Stimulated activated CD4-positive, alpha-beta T cell treated with anti-CD3 and anti-CD28 coated beads, Interleukin-2, amount 100 ng/mL, for 24 hours (primary cell): ENCODE results near the gene TTLL9.
"Not testable (repeated sequence)": the region's sequence is repeated elsewhere in the genome, so short reads cannot be mapped to it uniquely, and the experiment has no call there.

Experiments
- DNase-seq, 2 donors: peaks; one replicate each; pipeline ENCODE4 v3.0.0-alpha.2; 2020

TTLL9 gene

DNA sequence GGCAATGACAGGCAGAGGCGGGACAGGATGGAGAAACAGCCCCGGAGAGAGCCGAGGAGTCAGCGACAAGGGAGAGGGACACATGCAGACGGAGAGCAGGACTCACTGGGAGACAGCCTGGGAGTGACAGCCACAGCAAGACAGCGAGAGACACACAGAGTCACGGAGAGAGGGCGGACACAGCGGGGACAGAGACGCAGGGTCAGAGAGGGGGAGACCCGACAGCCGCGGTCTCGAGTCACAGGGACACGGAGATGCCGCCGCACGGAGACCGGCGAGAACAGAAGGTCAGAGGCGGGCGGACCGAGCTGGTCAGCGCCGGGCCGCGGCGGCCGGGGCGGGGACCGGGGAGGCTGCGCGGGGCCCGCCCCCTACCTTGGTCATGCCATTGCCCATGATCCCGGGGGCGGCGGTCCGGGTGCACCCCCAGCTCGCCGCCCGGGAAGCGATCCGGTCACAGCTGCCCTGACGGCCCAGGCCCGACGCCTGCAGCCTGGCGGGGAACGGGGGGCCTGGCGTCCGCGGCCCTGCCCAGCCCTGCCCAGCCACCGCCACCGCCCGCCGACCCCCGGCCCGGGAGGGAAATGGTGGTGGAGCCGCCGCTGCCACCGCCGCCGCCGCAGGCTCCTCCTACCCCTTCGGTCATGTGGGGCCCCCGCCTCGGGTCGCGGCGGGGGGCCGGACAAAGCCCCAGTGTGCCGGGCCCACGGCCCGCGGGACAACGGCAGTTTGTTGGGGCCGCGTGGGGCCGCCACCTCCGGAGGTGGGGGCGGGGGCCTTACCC lies at the start of gene TTLL9, which contains the start of gene DUSP15:
TSS of gene TTLL9 (plus strand) at position 693 of the 784 bp plus-strand sequence. CDS start 493 bp downstream, outside the sequence.
TSS of gene DUSP15 (minus strand) at position 586 of the 784 bp plus-strand sequence. CDS start at position 396, 190 bp downstream.
- no peak for DNase-seq

GRCh38 chr20:31821427-31821826 lies 49.0 kb upstream of the TTLL9 start:
- no peak for DNase-seq

DNA sequence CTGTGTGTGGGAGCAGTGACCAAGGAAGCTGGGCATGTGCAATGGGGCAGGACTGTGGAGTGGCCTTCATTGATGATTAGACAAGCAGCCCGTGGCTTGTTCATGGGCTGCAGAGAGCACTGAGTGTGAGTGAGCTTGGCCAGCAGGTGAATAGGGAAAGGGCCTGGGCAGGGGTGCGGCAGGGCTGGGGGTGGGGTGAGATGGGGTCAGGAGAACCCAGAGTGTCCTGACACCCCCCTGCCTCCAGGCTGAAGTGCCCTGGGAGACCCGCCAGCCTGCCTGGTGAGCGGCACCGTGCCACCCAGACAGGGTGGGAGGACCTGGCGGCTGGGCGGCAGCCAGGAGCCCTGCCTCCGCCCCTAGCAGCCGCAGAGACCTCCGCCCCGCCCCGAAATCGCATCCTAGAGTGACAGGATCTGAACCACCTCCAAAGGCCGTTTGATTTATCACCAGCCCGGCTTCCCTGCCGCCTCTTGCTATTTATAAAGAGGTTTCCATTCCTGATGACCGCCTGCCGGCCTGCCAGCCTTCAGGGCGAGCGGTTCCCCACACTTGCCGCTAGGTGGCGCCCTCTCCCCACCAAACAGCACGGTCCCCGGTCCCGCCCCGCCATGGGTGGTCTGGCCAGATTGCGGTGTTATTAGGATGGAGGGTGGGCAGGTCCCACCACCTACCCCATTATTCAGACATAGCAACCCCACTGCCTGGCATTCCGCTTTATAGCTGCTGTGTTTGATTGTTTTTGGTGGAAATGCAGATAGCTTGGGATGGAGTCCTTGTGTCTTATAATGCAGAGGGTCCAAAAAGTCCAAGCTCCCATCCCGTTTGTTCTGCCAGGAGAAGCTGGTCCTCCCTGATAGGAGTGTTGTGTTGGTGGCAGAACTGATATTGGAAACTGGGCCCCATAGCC lies 47.8 kb upstream of the TTLL9 start:
- peak; percentile 81 for DNase-seq

- DNase-seq, result no peak
These were observed 46.9 kb upstream of the TTLL9 start for GRCh38 chr20:31823360-31824124.

GRCh38 chr20:31824125-31824485 lies 46.3 kb upstream of the TTLL9 start:
- DNase-seq, result no peak

GRCh38 chr20:31824554-31825313 lies 45.7 kb upstream of the TTLL9 start:
- no peak for DNase-seq

DNA sequence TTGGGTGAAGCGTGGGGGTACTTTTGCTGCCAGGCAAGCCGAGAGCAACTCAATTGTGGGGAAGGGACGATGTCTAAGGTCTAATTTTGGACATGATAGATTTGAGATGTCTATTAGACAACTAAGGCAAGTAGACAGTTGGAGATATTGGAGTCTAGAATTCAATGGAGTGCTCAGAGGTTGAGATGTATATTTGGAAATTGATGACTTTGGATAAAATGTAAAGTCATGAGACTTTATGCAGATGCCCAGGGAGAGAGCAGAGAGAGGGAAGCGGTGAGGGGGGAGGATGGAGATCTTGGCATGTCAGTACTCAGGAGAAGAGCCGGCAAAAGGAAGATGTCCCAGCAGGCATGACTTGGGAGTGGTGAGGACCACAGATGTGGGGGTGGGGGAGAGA lies 44.4 kb upstream of the TTLL9 start:
- no peak for DNase-seq

- DNase-seq, result no peak
These were observed 43.4 kb upstream of the TTLL9 start for GRCh38 chr20:31827059-31827458.

DNA sequence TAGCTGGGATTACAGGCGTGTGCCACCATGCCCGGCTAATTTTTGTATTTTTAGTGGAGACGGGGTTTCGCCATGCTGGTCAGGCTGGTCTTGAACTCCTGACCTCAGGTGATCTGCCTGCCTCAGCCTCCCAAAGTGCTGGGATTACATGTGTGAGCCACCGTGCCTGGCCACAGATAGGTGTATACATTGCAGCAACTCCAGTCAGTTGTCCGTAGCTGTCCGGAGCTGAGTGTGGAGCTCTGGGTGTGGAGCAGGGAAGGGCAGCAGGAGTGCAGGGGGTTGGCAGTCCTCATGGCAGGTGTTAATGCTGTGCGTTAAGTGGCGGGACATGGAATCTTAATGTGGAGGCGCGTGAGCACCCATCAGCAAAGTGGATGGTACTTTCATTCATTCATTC lies 42.4 kb upstream of the TTLL9 start:
- DNase-seq, result not testable (repeated sequence)

DNA sequence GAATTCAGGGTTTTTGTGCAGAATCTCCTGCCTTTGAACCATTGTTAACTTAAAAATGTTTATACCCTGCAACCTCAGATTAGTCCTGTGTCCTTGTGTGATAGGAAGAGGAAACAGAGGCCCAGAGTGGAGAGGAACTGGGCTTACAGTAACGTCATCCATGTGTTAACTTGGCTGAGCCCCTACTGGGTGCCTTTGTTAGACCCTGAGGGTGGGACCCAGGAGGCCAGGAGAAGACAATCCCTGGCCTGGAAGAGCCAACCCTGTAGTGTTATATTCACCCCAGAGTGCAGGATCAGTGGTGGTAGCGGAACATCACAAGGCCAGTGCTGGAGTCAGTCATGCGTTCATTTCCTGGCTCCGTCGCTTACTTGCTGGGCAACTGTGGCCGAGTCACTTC lies 40.7 kb upstream of the TTLL9 start:
- no peak for DNase-seq

GRCh38 chr20:31830406-31830981 lies 39.9 kb upstream of the TTLL9 start:
- no peak for DNase-seq

- no peak for DNase-seq
These were observed 39.2 kb upstream of the TTLL9 start for GRCh38 chr20:31831211-31831610.

GRCh38 chr20:31831771-31832306 lies 38.6 kb upstream of the TTLL9 start:
- no peak for DNase-seq

DNA sequence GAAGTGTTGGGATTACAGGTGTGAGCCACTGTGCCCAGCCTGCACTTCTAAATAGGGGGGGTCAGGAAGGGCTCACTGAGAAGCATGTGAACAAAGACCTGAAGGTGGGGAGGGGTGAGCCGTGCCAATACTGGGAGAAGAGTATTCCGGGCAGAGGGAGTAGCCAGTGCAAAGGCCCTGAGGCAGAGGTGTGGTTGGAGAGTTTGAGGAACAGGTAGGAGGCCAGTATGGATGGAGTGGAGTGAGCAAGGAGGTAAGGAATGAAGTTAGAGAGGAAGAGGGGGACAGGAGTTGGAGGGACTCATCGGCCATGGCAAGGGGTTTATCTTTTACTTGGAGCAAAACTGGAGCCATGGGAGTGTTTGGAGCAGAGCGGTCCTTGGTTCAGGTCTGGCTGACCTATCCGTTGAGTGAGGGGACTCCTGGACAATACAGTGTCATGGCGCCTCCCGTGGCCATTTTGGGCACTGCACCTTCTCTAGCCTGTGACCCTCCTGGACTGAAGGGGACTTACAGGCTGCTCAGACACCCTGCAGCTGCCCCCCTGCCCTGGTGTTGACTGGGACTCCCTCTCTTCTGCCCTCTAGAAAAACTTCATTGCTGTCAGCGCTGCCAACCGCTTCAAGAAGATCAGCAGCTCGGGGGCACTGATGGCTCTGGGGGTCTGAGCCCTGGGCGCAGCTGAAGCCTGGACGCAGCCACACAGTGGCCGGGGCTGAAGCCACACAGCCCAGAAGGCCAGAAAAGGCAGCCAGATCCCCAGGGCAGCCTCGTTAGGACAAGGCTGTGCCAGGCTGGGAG lies 37.1 kb upstream of the TTLL9 start:
- peak; percentile 74 to 77 for DNase-seq

DNA sequence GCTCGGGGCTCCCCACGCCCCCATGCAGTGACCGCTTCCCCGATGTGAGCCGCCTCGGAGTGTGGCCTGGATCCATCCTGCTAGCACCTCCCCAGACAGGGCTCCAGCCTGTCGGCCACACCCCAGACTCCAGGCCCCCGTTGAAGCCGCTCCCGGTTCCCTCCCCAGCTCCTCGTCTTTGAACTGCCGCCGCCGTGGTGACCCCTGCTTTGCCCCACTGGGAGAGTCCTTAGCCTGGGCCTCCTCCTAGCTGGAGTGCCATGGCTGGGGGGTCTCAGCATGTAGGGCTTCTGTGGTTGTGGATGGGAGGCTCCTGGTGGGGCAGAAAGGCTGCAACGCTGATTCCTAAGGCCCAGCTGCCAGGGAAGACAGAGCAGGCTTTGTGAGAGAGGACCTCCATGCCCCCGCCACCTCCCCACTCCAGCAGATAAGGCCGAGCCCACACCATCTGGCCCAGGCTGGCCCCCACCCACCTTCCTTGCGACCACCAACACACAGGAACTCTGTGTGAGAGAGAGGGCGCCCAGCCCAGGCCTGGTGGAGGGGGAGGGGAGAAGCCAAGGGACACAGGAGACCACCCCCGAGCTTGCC lies 36.4 kb upstream of the TTLL9 start:
- no peak for DNase-seq

- DNase-seq, result no peak
These were observed 34.9 kb upstream of the TTLL9 start for GRCh38 chr20:31835554-31835953.

DNA sequence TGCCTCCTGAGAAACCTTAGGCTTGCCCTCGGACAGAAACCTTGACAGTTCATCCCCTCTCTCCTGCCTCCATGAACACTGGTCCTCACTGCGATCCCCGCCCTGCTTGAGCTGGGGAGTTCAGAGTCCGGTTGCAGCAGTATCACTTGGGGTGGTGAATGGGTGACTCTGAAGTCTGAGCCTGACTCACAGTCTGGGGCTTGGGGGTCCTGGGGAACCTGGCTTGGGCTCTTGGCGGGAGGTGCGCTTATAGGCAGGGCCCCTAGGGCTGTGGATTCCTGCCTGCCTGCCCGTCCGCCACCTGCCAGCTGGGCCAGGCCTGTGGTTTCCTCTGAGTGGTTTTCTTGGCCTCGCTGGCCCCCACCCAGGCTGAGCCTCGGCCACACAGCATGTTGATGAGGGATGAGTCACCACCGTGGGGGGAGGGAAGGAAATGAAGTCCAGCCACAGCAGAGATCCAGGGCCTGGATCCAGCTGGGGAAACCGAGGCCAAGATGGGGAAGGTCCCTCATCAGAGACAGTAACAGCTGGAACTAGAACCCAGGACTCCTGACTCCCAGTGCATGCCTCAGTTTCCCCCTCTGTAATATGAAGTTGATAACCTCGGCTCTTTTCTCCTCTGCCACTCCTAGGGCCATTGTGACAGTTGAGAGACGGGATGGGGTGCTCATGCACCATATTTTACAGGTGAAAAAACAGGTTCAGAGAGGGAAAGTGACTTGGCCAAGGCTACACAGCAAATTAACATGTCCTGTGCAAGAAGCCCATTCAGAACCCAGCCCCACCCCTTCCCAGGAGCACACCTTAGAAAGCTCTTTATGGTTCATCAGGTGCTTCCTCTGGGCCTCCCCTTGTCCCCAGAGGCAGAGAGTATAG lies 34.2 kb upstream of the TTLL9 start:
- DNase-seq, result peak in 1 of 2 donors; percentile 20

DNA sequence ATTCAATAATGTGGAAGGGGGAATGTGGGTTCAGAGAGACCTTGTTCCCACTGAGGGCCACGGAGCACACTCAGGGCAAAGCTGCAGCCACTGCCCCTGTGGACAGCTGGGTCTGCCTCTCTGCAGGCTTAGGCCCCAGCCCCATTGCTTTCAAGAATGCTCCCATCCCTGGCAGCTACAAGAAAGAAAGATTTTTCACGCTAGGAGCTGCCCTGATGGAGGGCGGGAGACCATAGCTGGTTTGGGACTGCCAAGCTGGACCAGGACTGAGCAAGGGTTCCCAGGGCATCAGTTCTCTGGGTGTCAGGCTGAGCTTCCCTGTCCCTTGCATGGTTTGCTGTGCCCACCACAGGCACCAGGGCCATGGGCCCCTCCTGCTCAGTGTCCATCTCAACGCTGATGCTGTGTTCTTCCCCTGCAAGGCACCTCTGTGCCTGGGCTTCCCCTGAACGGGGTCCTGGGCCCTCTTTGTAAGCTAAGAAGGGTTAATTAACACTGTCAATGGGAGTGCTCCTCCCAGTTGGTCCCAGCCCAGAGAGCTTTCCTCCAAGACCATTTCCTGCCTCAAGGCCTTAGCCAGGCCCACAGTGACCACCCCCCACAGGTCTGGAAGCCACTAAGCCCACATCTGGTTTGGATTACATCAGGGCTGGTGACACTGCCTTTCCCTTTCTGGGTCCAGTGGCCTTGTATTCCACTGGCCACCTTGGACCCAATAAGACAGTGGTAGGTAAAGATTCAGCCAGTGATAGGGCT lies 33.4 kb upstream of the TTLL9 start:
- DNase-seq, result no peak
